ENCODE measurements around the gene TTC5.
A peak's percentile ranks its signal among the peaks of the same experiment; 100 is the strongest.
"Not testable (repeated sequence)": the region's sequence is repeated elsewhere in the genome, so short reads cannot be mapped to it uniquely, and the experiment has no call there.

Gene TTC5

DNA sequence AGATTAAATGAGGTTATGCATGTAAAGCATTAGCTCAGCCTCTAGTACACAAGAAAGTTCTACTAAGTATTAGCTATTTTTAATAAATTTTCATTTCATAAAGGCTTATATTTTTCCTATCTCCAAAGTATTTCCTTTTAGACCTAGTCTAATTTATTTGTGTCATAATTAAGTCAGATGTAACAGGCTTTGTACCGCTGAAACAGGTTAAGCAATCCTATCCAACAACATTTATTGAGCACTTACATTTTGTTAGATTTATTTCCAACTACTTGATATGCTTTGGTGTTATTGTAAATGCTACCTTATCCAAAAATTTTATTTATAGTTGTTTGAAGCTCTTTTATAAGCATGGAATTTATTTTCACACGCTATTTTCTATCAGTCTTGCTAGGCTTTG is 35.9 kb upstream of the TTC5 start:
- peaks cover 16 to 19% (median 19%) of the 10 kb centered on the region in 11 experiments for H3K36me3 ChIP-seq
- H3K9me3 ChIP-seq (replicated peaks in 1 of 11) = no peaks in the 10 kb centered on the region
- H3K4me1 ChIP-seq = peaks cover 10 to 23% (median 12%) of the 10 kb centered on the region in 10 experiments; a peak in 19 of 20 replicates
- TF ChIP-seq Cebpa-rat (IDR thresholded peaks at IDR 0.05) = no peak
- H3K4me2 ChIP-seq = peak overlapping the region in 9 of 11 experiments; percentile 65 to 89 (median 78); a peak in 14 of 22 replicates
- peak overlapping the region in 7 of 11 experiments; percentile 83 to 92 (median 87); a peak in 10 of 22 replicates for H3K9ac ChIP-seq
- H4K20me1 ChIP-seq = no peaks in the 10 kb centered on the region
- peak overlapping the region; percentile 69 to 86 (median 76); a peak in 17 of 20 replicates for H3K4me3 ChIP-seq
- no peaks in the 10 kb centered on the region for H3K27me3 ChIP-seq
- H3K27ac ChIP-seq = peak overlapping the region in 2 of 11 experiments; percentile 79 to 82; a peak in 4 of 22 replicates

DNA sequence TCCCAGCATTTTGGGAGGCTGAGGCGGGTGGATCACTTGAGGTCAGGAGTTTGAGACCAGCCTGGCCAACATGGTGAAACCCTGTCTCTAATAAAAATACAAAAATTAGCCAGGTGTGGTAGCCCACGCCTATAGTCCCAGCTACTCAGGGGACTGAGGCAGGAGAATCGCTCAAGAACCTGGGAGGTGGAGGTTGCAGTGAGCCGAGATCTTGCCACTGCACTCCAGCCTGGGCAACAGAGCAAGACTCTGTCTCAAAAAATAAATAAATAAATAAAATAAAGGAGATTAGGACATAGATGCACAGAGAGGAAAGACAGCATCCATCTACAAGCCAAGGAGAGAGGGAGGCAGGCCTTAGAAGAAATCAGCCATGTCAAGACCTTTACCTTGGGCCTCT is 35.3 kb upstream of the TTC5 start:
- H3K4me3 ChIP-seq = not testable (repeated sequence)

GRCh38 chr14:20334017-20334416 is 28.3 kb upstream of the TTC5 start:
- H3K4me3 ChIP-seq = peak overlapping the region in 3 of 10 experiments; percentile 67 to 81 (median 81); a peak in 3 of 20 replicates
- no peak for TF ChIP-seq Cebpa-rat (IDR thresholded peaks at IDR 0.05)
- H3K9me3 ChIP-seq (replicated peaks in 1 of 11) = no peaks in the 10 kb centered on the region
- no peaks in the 10 kb centered on the region for H3K27me3 ChIP-seq
- peak overlapping the region in 1 of 11 experiments; percentile 85; a peak in 1 of 22 replicates for H3K9ac ChIP-seq
- peaks cover 0 to 21% (median 13%) of the 10 kb centered on the region in 11 experiments; a peak in 18 of 22 replicates for H3K36me3 ChIP-seq
- peaks cover 0 to 31% (median 24%) of the 10 kb centered on the region in 11 experiments; a peak in 17 of 22 replicates for H4K20me1 ChIP-seq
- no peak overlapping the region; a peak in 3 of 22 replicates for H3K27ac ChIP-seq
- peaks cover 29 to 53% (median 37%) of the 10 kb centered on the region in 10 experiments for H3K4me1 ChIP-seq
- H3K4me2 ChIP-seq = peak overlapping the region in 10 of 11 experiments; percentile 24 to 96 (median 78); a peak in 16 of 22 replicates

More for the DNA sequence above, 35.3 kb upstream of the TTC5 start:
- H3K4me2 ChIP-seq; H3K27me3 ChIP-seq; H3K9ac ChIP-seq; H4K20me1 ChIP-seq; H3K9me3 ChIP-seq (replicated peaks in 1 of 11); H3K27ac ChIP-seq: not testable (repeated sequence)
- H3K4me1 ChIP-seq = peaks cover 10 to 23% (median 12%) of the 10 kb centered on the region in 10 experiments; a peak in 19 of 20 replicates
- peaks cover 10 to 13% (median 13%) of the 10 kb centered on the region in 11 experiments for H3K36me3 ChIP-seq

GRCh38 chr14:20333494-20333841 is 27.7 kb upstream of the TTC5 start:
- peaks cover 0 to 36% (median 29%) of the 10 kb centered on the region in 11 experiments; a peak in 17 of 22 replicates for H4K20me1 ChIP-seq
- peak overlapping the region in 9 of 11 experiments; percentile 64 to 86 (median 80); a peak in 15 of 22 replicates for H3K27ac ChIP-seq
- H3K4me1 ChIP-seq = peaks cover 33 to 59% (median 42%) of the 10 kb centered on the region in 10 experiments
- H3K4me3 ChIP-seq = peak overlapping the region; percentile 63 to 81 (median 75)
- H3K36me3 ChIP-seq = peaks cover 0 to 27% (median 19%) of the 10 kb centered on the region in 11 experiments; a peak in 18 of 22 replicates
- H3K9me3 ChIP-seq (replicated peaks in 1 of 11) = no peaks in the 10 kb centered on the region
- no peak for TF ChIP-seq Cebpa-rat (IDR thresholded peaks at IDR 0.05)
- peak overlapping the region; percentile 71 to 96 (median 79) for H3K4me2 ChIP-seq
- H3K27me3 ChIP-seq = no peaks in the 10 kb centered on the region
- H3K9ac ChIP-seq = peak overlapping the region; percentile 79 to 91 (median 83); a peak in 21 of 22 replicates

GRCh38 chr14:20332788-20333493 is 27.2 kb upstream of the TTC5 start, which contains the start of gene CCNB1IP1:
Gene CCNB1IP1, minus strand, starts transcription at chr14:20333279. Its CDS starts 16,756 bp downstream, at chr14:20316523.
- peak within 1 kb of the TSS; percentile 28 to 86 (median 78); a peak in 21 of 22 replicates for H3K27ac ChIP-seq
- H4K20me1 ChIP-seq = peaks cover 0 to 42% (median 34%) of the 10 kb centered on the region in 11 experiments; a peak in 17 of 22 replicates
- H3K4me2 ChIP-seq = peak within 1 kb of the TSS; percentile 71 to 96 (median 79)
- peaks cover 33 to 64% (median 42%) of the 10 kb centered on the region in 10 experiments for H3K4me1 ChIP-seq
- peak within 1 kb of the TSS; percentile 79 to 91 (median 83) for H3K9ac ChIP-seq
- no peak for TF ChIP-seq Cebpa-rat (IDR thresholded peaks at IDR 0.05)
- H3K9me3 ChIP-seq (replicated peaks in 1 of 11) = no peaks in the 10 kb centered on the region
- peak within 1 kb of the TSS; percentile 63 to 81 (median 75) for H3K4me3 ChIP-seq
- peaks cover 0 to 32% (median 23%) of the 10 kb centered on the region in 11 experiments; a peak in 18 of 22 replicates for H3K36me3 ChIP-seq
- H3K27me3 ChIP-seq = no peaks in the 10 kb centered on the region

DNA sequence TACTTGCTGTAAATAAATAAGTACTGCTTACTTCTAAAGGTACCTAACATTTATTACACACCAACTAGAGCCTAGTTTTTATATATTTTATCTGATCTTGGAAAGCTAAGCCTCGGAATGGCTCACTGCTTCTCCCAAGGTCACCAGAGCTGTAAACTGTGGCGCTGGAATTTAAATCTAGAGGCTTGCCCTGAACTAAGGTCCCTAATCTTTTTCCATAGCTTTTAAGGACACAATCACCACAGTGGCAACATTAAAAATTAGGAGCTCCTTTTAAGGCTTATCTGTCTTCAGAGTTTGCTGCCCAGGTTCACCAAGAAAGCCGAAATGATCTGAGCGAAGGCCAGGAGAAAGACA is 26.7 kb upstream of the TTC5 start:
- peaks cover 33 to 69% (median 45%) of the 10 kb centered on the region in 10 experiments for H3K4me1 ChIP-seq
- H3K9me3 ChIP-seq (replicated peaks in 1 of 11) = no peaks in the 10 kb centered on the region
- H3K4me2 ChIP-seq = peak overlapping the region; percentile 71 to 96 (median 79)
- H3K36me3 ChIP-seq = peaks cover 0 to 37% (median 26%) of the 10 kb centered on the region in 11 experiments; a peak in 18 of 22 replicates
- peak overlapping the region; percentile 79 to 91 (median 83) for H3K9ac ChIP-seq
- H4K20me1 ChIP-seq = peaks cover 0 to 47% (median 39%) of the 10 kb centered on the region in 11 experiments; a peak in 17 of 22 replicates
- TF ChIP-seq Cebpa-rat (IDR thresholded peaks at IDR 0.05) = no peak
- peak overlapping the region; percentile 28 to 86 (median 78); a peak in 21 of 22 replicates for H3K27ac ChIP-seq
- no peaks in the 10 kb centered on the region for H3K27me3 ChIP-seq
- H3K4me3 ChIP-seq = peak overlapping the region; percentile 63 to 81 (median 75)

DNA sequence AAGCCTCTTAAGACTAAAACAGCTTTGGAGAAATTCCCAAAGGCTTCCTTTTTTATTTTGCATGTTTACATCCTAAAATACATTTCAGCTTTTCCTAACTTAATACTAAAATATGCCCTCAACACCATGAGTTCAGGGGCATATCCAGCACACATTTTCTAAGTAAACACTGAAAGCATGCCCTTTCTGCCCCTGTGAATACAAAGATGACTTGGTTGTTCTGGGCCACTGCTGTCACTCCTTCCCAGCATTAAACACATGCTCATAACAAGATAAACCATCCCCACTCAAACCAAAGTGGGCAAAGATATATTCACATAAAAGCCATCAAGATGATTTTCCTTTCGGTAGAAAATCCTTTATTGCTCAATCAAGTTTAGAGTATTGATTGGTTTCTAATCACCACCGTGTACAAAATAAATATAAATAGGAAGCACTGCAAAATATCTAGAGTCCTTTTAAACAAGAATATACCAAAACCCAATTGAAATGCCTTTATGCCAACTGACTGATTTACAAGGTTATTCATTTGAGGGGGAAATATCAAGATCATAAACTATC is 25.4 kb upstream of the TTC5 start:
- Histone ChIP-seq H3K4me1 (peaks cover 33 to 69% (median 45%) of the 10 kb centered on the region in 10 experiments), H3K27me3 (no peaks in the 10 kb centered on the region), H3K9me3 (replicated peaks in 1 of 11) (no peaks in the 10 kb centered on the region), H3K36me3 (peaks cover 9 to 48% (median 36%) of the 10 kb centered on the region in 11 experiments), H3K27ac (no peak overlapping the region; a peak in 1 of 22 replicates), H3K9ac (peak overlapping the region in 7 of 11 experiments; percentile 9 to 49 (median 21); a peak in 10 of 22 replicates), H3K4me3 (peak overlapping the region in 8 of 10 experiments; percentile 32 to 81 (median 68); a peak in 9 of 20 replicates), H3K4me2 (peak overlapping the region; percentile 43 to 96 (median 75); a peak in 21 of 22 replicates), H4K20me1 (peaks cover 0 to 59% (median 50%) of the 10 kb centered on the region in 11 experiments; a peak in 17 of 22 replicates)
- TF ChIP-seq Cebpa-rat (IDR thresholded peaks at IDR 0.05) = no peak

- no peak for TF ChIP-seq Cebpa-rat (IDR thresholded peaks at IDR 0.05)
- Histone ChIP-seq H3K4me2 (peak overlapping the region in 4 of 11 experiments; percentile 8 to 84 (median 51); a peak in 3 of 22 replicates), H4K20me1 (peaks cover 0 to 68% (median 53%) of the 10 kb centered on the region in 11 experiments; a peak in 17 of 22 replicates), H3K4me1 (peaks cover 33 to 58% (median 43%) of the 10 kb centered on the region in 10 experiments), H3K9ac (peak overlapping the region in 3 of 11 experiments; percentile 20 to 28 (median 22); a peak in 4 of 22 replicates), H3K4me3 (no peak overlapping the region), H3K27ac (no peak overlapping the region), H3K9me3 (replicated peaks in 1 of 11) (no peaks in the 10 kb centered on the region), H3K36me3 (peaks cover 24 to 66% (median 53%) of the 10 kb centered on the region in 11 experiments), H3K27me3 (no peaks in the 10 kb centered on the region)
These were observed 23.6 kb upstream of the TTC5 start for GRCh38 chr14:20329355-20329754.

Data from BLaER1 treated with 17β-estradiol and CSF1 and Interleukin-3, amounts not matched to agents 10 nM and 100 nM (cell line).